Aortic smooth muscle cell (primary cell): ENCODE data around the gene ADORA2A. TPM values are rescaled to one million over a fixed set of nuclear protein-coding genes. Genes with fewer than 3 reads are reported as not detected.

ENCODE experiments used
- total RNA-seq: library from RNA; depleted of rRNA; stranded (reverse); fragments of >200 nt; gene quantifications from 2 replicates; pipeline ENCODE4 v1.2.3, GENCODE V29; 2014

The ADORA2A gene
- 2.2 and 2.4 TPM in 2 replicates for total RNA-seq

DNA sequence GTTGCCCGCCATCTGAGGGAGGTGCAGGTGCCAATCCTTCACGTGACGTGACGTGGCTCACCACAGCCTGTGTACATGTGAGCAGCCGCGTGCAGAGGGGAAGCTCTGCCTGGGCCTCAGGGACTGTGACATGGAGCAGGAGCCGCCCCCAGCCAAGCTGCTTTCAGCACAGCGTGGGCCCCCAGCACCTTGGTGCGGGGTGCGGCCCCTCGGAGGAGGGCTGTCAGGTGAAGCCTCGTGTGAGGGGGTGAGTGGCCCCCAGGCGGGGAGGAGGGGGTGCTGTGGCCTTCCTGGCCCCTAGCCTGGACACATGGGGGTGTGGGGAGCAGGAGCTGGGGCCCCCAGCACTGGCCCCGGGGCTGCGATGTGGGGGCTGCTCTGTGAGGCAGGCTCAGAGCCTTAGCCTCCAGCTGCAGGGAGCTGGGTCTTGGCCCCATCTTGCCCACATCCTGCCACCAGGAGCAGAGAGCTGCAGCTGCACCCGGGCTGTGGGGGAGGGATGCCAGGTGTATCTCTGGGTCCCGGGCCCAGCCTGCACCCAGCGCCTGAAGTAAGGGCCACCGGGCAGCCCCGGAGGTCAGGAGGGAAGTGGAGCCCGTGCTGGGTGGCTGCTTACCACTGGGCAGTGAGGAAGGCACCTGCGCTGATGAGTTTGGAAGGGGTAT, at the start of gene ADORA2A:
ADORA2A (plus strand) TSS at position 100 of the 665 bp plus-strand sequence. CDS start 5,806 bp downstream, outside the sequence.

Other genes starting within 250 kb of the ADORA2A start
- 17.5 and 18.1 TPM in 2 replicates for gene SUSD2, start 246.1 kb upstream of the ADORA2A start, total RNA-seq
- 9.7 and 17.3 TPM in 2 replicates for gene GGT5, start 182.5 kb upstream of the ADORA2A start, total RNA-seq
- 38.3 and 40.2 TPM in 2 replicates for gene SPECC1L, start 156.8 kb upstream of the ADORA2A start, total RNA-seq
- gene UPB1, start 67.7 kb downstream of the ADORA2A start, total RNA-seq = 0.12 and 0.13 TPM in 2 replicates
- gene GUCD1, start 127.5 kb downstream of the ADORA2A start, total RNA-seq = 113 and 146 TPM in 2 replicates
- 145 and 178 TPM in 2 replicates for gene SNRPD3, start 128.4 kb downstream of the ADORA2A start, total RNA-seq
- 2.2 and 3.0 TPM in 2 replicates for gene LRRC75B, start 165.5 kb downstream of the ADORA2A start, total RNA-seq
- gene GGT1, start 175.6 kb downstream of the ADORA2A start, total RNA-seq = 0.44 and 0.79 TPM in 2 replicates